Cortex of kidney (tissue), 1 donor: Measurements from ENCODE around the gene DCLRE1A.
"Not testable (repeated sequence)": the region's sequence is repeated elsewhere in the genome, so short reads cannot be mapped to it uniquely, and the experiment has no call there.

Source experiments
- DNase-seq: peaks from one replicate; lab custom pipeline; 2025; lab: John Stamatoyannopoulos, UW

Gene DCLRE1A

GRCh38 chr10:113857210-113857609 is 3.3 kb upstream of the DCLRE1A start:
- no peak for DNase-seq

GRCh38 chr10:113856563-113856962 is 2.7 kb upstream of the DCLRE1A start:
- no peak for DNase-seq

GRCh38 chr10:113854761-113855588 is 1.1 kb upstream of the DCLRE1A start:
- DNase-seq: peak; percentile 18

- DNase-seq: no peak
Observed at GRCh38 chr10:113853578-113854012, 287 bp downstream of the DCLRE1A start.

- no peak for DNase-seq
Observed at GRCh38 chr10:113849946-113850345, 3.9 kb downstream of the DCLRE1A start.

GRCh38 chr10:113849140-113849803 is 4.6 kb downstream of the DCLRE1A start:
- no peak for DNase-seq

- no peak for DNase-seq
Observed at GRCh38 chr10:113846036-113846435, 7.8 kb downstream of the DCLRE1A start.

- DNase-seq: no peak
Observed at GRCh38 chr10:113843972-113844485, 9.9 kb downstream of the DCLRE1A start.

- DNase-seq: no peak
Observed at GRCh38 chr10:113842171-113842570, 11.7 kb downstream of the DCLRE1A start.

GRCh38 chr10:113828567-113828966 is 25.3 kb downstream of the DCLRE1A start:
- not testable (repeated sequence) for DNase-seq

GRCh38 chr10:113825791-113826190 is 28.1 kb downstream of the DCLRE1A start:
- DNase-seq: no peak

GRCh38 chr10:113823389-113823788 is 30.5 kb downstream of the DCLRE1A start:
- no peak for DNase-seq

- DNase-seq: no peak
Observed at GRCh38 chr10:113822174-113822573, 31.7 kb downstream of the DCLRE1A start.

GRCh38 chr10:113821306-113821705 is 32.6 kb downstream of the DCLRE1A start:
- not testable (repeated sequence) for DNase-seq

GRCh38 chr10:113820507-113820906 is 33.4 kb downstream of the DCLRE1A start:
- DNase-seq: no peak

- no peak for DNase-seq
Observed at GRCh38 chr10:113819989-113820388, 33.9 kb downstream of the DCLRE1A start.

- DNase-seq: not testable (repeated sequence)
Observed at GRCh38 chr10:113814700-113815099, 39.2 kb downstream of the DCLRE1A start.

GRCh38 chr10:113808168-113808567 is 45.7 kb downstream of the DCLRE1A start:
- DNase-seq: no peak

- no peak for DNase-seq
Observed at GRCh38 chr10:113806503-113806902, 47.4 kb downstream of the DCLRE1A start.

GRCh38 chr10:113802997-113803396 is 50.9 kb downstream of the DCLRE1A start:
- DNase-seq: no peak

GRCh38 chr10:113801569-113801968 is 52.3 kb downstream of the DCLRE1A start:
- DNase-seq: no peak

GRCh38 chr10:113791691-113792090 is 62.2 kb downstream of the DCLRE1A start:
- DNase-seq: no peak

- no peak for DNase-seq
Observed at GRCh38 chr10:113788604-113789083, 65.2 kb downstream of the DCLRE1A start.
